GM18870 (cell line): ENCODE data around the gene KCNG3.
"Not testable (repeated sequence)": the region's sequence is repeated elsewhere in the genome, so short reads cannot be mapped to it uniquely, and the experiment has no call there.

Experiments
- ATAC-seq: cut with Tn5 transposase; IDR thresholded peaks from one replicate; pipeline ENCODE4 v1.9.1; 2021; ENCODE audit warnings: moderate library complexity; ENCODE audit not compliant: unreplicated experiment

The KCNG3 gene

DNA sequence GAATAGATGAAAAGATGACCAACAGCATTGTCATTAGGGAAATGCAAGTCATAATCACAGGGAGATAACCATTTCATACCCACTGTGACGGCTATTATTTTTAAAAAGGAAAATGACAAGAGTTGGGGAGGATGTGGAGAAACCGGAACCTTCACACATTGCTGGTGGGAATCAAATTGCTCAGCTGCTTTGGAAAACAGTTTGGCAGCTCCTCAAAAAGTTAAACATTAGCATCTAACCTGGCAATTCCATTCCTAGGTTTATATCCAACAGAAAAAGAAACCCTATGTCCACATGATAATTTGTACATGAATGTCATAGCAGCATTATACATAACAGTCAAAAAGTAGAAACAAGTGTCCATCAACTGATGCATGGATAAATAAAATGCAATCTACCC lies 58.2 kb downstream of the KCNG3 start:
- ATAC-seq, result no peak

- no peak for ATAC-seq
These were observed 63.6 kb downstream of the KCNG3 start for GRCh38 chr2:42430188-42430587.

GRCh38 chr2:42429352-42429751 lies 64.4 kb downstream of the KCNG3 start:
- no peak for ATAC-seq

- ATAC-seq, result no peak
These were observed 68.1 kb downstream of the KCNG3 start for GRCh38 chr2:42425697-42426096.

- ATAC-seq, result no peak
These were observed 69.7 kb downstream of the KCNG3 start for GRCh38 chr2:42424033-42424432.

DNA sequence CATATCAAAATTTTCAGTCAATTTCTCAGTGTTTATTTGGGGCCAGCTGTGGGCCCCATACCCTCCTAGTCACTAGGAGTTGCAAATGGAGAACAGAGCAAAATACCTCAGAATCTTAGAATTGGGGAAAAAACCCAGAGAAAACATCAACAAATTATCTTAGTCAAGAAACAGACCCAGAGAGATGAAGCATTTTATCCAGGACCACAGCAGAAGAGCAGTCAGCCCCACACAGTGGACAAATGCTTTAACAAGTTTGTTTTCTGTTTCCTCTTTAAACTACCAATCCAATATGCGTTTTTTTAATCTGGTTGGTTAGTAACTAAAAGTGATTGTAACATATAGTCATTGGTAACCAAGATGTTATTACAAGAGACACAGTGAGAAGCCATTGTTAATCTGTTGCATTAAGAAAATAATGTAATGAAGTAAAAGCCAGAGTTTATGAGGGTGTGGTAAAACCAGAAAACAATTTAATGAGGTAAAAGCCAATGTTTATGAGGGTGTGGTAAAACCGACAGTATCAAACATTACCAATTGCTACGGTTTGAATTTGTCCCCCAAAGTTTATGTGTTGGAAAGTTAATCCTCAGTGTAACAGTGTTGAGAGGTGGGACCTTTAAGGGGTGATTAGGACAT lies 72.1 kb downstream of the KCNG3 start:
- ATAC-seq, result no peak

DNA sequence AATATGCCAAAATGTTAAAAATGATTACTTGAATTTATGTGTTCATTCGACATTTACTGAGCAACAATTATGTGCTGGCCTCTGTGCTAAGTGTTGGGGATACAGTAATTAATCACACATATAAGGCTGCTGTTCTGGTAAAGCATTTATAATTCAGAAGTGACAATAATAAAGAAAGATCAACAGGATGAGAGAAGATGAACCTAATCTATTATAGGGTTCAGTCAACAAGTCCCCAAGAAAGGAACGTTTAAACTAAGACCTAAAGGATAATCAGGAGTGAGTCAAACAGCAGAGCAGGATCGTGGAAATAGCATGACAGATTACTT lies 72.7 kb downstream of the KCNG3 start:
- no peak for ATAC-seq

DNA sequence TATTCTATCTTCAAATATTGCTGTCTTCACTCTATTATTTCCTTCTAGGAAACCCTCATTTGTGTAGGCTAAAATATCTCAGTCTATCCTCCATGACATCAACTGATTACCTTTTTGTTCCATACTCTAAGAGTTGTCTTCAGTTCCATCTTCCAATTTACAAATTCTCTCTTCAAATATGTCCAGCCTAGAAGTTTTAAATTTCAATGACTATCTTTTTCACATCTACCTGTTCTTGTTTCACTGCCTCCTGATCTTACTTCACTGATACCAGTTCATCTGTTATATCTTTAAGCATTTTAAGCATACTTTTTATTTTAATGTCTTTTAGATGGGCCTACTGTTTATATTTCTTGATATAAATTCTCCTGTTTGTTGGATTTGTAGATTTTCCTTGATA lies 79.1 kb downstream of the KCNG3 start:
- no peak for ATAC-seq

- ATAC-seq, result no peak
These were observed 79.6 kb downstream of the KCNG3 start for GRCh38 chr2:42414158-42414557.

DNA sequence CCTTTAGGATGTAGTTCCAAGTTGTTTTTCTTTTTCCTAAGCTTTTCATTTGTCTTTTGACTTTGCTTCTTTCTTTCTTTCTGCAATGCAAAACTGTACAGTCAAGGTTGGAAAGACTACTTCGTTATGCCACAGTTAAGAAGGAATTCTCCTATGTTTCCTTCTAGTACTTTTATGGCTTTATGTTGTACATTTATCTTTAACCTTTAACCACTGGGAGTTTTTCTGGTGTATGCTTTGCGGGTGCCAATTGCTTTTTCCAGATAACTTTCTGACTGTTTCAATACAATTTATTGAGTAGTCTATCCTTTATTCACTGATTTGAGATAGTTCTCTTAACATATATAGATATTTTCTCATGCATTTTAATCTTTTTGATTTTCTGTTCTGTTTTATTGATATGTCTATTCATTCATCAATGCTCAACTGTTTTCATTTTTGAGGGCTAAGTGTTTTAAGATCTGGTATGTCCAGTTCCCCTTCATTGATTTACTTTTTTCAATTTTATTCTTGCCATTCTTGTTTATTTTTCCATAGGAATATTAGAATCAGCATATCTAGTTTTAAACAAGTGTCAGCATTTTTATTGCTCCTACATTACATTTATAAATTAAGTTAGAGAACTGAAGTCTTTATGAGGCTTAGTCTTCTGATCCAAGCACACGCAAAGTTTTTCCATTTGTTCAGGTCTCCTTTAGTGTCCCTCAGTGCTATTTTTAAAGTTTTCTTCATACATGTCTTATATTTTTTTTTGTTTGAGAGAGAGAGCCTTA lies 82.9 kb downstream of the KCNG3 start:
- no peak for ATAC-seq

GRCh38 chr2:42408009-42408408 lies 85.8 kb downstream of the KCNG3 start:
- no peak for ATAC-seq

DNA sequence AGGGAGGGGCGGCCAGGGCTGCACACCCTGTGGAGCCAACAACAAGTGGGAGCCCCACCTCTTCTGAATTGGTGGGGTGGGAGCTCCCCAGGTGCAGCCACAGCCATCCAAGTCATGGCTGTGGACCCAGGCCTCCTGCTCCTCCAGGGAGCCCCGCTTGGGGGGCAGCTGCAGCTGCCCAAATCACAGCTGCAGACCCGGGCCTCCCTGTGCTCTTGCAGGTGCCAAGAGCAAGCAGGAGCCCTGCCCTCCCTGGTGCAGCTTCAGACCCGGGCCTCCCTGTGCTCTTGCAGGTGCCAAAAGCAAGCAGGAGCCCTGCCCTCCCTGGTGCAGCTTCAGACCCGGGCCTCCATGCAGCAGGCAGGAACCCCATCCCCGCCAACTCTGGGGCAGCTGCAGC lies 86.3 kb downstream of the KCNG3 start:
- ATAC-seq, result no peak

- no peak for ATAC-seq
These were observed 89.1 kb downstream of the KCNG3 start for GRCh38 chr2:42404676-42405075.

GRCh38 chr2:42401773-42402172 lies 92.0 kb downstream of the KCNG3 start:
- no peak for ATAC-seq

- ATAC-seq, result not testable (repeated sequence)
These were observed 95.7 kb downstream of the KCNG3 start for GRCh38 chr2:42398052-42398451.

GRCh38 chr2:42393320-42393719 lies 100.5 kb downstream of the KCNG3 start:
- ATAC-seq, result not testable (repeated sequence)

GRCh38 chr2:42392191-42392590 lies 101.6 kb downstream of the KCNG3 start:
- no peak for ATAC-seq
